ENCODE results near the gene CALHM6.

DNA sequence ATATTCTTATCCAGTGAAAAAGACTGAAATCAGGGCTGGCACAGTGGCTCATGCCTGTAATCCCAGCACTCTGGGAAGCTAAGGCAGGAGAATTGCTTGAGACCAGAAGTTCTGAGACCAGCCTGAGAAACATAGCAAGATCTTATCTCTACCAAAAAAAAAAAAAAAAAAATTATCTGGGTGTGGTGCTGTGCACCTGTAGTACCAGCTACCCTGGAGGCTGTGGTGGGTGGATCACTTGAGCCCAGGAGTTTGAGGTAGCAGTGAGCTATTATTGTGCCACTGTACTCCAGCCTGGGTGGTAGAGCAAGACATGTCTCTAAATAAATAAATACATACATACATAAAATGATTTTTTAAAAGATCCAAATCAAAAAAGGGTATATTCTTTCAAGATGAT lies 6.3 kb downstream of the CALHM6 start:
- TF ChIP-seq TAF1 (IDR thresholded peaks at IDR 0.05; ENCODE audit: borderline replicate concordance, low read depth, low read length) (no peak), FOXM1 (IDR thresholded peaks at IDR 0.05; ENCODE audit: low read depth) (no peak), YY1 (IDR thresholded peaks at IDR 0.05; ENCODE audit: low read depth) (no peak), POLR2AphosphoS5 (IDR thresholded peaks at IDR 0.05; ENCODE audit: low read depth, low read length) (no peak), NFIC (IDR thresholded peaks at IDR 0.05; ENCODE audit: borderline replicate concordance) (no peak), CHD2 (IDR thresholded peaks at IDR 0.05; ENCODE audit: low read length, partially characterized antibody) (no peak), RAD21 (IDR thresholded peaks at IDR 0.05; ENCODE audit: low read length) (no peak), EZH2phosphoT487 (IDR thresholded peaks at IDR 0.05; ENCODE audit: borderline replicate concordance, low read depth) (no peak), FOSL2 (IDR thresholded peaks at IDR 0.05; ENCODE audit: borderline replicate concordance, low read depth) (no peak), EP300 (IDR thresholded peaks at IDR 0.05; ENCODE audit: borderline replicate concordance in 1 of 2, low read depth in 1 of 2, low read length in 1 of 2) (no peak)
- TF ChIP-seq, protein P1, sequence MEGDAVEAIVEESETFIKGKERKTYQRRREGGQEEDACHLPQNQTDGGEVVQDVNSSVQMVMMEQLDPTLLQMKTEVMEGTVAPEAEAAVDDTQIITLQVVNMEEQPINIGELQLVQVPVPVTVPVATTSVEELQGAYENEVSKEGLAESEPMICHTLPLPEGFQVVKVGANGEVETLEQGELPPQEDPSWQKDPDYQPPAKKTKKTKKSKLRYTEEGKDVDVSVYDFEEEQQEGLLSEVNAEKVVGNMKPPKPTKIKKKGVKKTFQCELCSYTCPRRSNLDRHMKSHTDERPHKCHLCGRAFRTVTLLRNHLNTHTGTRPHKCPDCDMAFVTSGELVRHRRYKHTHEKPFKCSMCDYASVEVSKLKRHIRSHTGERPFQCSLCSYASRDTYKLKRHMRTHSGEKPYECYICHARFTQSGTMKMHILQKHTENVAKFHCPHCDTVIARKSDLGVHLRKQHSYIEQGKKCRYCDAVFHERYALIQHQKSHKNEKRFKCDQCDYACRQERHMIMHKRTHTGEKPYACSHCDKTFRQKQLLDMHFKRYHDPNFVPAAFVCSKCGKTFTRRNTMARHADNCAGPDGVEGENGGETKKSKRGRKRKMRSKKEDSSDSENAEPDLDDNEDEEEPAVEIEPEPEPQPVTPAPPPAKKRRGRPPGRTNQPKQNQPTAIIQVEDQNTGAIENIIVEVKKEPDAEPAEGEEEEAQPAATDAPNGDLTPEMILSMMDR (IDR thresholded peaks at IDR 0.05): no peak
- TF ChIP-seq, protein P2, sequence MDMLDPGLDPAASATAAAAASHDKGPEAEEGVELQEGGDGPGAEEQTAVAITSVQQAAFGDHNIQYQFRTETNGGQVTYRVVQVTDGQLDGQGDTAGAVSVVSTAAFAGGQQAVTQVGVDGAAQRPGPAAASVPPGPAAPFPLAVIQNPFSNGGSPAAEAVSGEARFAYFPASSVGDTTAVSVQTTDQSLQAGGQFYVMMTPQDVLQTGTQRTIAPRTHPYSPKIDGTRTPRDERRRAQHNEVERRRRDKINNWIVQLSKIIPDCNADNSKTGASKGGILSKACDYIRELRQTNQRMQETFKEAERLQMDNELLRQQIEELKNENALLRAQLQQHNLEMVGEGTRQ (IDR thresholded peaks at IDR 0.05; ENCODE audit: borderline replicate concordance, low read depth, low read length): no peak
- TF ChIP-seq, protein P3, sequence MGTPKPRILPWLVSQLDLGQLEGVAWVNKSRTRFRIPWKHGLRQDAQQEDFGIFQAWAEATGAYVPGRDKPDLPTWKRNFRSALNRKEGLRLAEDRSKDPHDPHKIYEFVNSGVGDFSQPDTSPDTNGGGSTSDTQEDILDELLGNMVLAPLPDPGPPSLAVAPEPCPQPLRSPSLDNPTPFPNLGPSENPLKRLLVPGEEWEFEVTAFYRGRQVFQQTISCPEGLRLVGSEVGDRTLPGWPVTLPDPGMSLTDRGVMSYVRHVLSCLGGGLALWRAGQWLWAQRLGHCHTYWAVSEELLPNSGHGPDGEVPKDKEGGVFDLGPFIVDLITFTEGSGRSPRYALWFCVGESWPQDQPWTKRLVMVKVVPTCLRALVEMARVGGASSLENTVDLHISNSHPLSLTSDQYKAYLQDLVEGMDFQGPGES (IDR thresholded peaks at IDR 0.05; ENCODE audit: low read depth, low read length): no peak
- TF ChIP-seq, protein P4, sequence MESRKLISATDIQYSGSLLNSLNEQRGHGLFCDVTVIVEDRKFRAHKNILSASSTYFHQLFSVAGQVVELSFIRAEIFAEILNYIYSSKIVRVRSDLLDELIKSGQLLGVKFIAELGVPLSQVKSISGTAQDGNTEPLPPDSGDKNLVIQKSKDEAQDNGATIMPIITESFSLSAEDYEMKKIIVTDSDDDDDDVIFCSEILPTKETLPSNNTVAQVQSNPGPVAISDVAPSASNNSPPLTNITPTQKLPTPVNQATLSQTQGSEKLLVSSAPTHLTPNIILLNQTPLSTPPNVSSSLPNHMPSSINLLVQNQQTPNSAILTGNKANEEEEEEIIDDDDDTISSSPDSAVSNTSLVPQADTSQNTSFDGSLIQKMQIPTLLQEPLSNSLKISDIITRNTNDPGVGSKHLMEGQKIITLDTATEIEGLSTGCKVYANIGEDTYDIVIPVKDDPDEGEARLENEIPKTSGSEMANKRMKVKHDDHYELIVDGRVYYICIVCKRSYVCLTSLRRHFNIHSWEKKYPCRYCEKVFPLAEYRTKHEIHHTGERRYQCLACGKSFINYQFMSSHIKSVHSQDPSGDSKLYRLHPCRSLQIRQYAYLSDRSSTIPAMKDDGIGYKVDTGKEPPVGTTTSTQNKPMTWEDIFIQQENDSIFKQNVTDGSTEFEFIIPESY (IDR thresholded peaks at IDR 0.05; ENCODE audit: borderline replicate concordance, low read depth): no peak
